T47D (cell line): Measurements from ENCODE around the gene ATXN1.

Source experiments
- DNase-seq, 2 experiments: peaks; one replicate each; pipeline versions ENCODE4 v3.0.0 to v3.0.0-alpha.2; 2011 to 2012; ENCODE audit warnings: low read depth in 1 of 2, low spot score in 1 of 2
- JUND ChIP-seq: IDR thresholded peaks from 2 replicates; pipeline ENCODE4 v1.6.1; 2012; ENCODE audit warnings: low read depth
- in situ Hi-C: cut with HindIII; loops from 2 replicates; pipeline ENCODE4 v1.10.0; 2016; ENCODE audit warnings: low sequenced_read_pairs, low pct_unique_long_range_greater_than_20kb

ATXN1 gene

GRCh38 chr6:16345449-16346330 lies 415.6 kb downstream of the ATXN1 start:
- TF ChIP-seq JUND = no peak
- DNase-seq = no peak
- in situ Hi-C loops = no loop called here

DNA sequence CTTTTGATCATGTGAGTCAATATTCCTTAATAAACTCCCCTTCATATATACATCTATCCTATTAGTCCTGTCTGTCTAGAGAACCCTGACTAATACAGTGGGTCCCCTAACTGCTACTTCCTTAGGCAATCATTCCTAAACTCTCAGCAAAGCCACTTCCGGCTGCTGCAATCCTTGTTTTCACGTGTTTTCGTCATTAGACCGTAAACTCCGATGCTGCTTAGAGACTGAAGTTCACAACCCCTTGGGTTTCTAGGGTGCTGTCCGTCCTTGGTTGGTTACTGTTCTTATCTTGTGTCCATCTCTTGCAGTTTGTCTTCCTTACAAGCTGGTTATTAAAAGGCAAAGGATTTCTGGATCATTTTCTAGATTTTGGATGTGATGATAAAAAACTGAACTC lies 416.5 kb downstream of the ATXN1 start:
- in situ Hi-C loops = no loop called here
- no peak for DNase-seq
- no peak for TF ChIP-seq JUND

- TF ChIP-seq JUND = no peak
- in situ Hi-C loops = no loop called here
- DNase-seq = no peak
Observed at GRCh38 chr6:16343593-16343992, 417.7 kb downstream of the ATXN1 start.

DNA sequence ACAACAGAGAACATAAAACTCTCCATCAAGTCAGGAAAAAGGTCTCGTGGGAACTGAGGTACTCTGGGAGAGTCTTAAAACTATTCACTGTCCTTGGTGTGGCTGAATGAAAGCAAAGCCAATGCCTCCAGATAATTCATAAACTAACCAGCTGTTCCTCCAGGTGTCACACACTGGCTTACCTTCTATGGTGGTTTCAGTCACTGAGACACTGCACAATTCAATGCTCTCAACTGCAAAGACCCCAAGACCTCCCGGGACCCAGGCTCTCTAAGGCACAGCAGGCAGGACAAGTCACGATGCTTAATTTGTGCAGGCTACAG lies 422.0 kb downstream of the ATXN1 start:
- no peak for DNase-seq
- in situ Hi-C loops = no loop called here
- no peak for TF ChIP-seq JUND

DNA sequence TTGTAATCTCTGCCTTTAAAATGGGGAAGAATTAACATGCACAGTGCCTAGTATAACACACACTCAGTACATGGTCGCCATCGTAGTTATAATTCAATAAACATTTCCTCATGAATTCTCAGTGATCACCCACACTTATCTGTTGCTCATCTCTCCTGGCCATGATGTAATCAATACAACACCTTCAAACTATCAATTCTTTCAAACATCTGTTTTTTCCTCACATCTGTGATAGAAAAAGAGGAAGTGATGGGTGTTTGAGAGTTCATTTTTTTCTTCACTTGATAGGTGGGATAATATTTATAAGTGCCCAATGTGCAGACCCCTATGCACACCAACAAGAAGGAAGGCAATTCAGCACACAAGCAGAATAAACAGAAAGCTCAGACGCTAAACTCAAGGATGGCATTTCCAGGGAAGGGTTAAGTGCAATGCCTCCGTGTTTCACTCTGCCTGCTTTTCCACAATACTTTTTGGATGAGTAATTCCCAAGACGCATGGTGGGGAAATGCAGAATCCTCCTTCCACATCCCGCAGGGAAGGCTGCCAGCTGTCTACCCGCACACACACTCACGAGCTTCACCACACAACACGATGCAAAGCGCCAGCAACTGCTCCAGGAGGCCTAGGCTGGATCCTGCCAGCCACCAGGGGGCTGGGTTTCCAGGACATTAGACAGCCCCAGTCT lies 422.5 kb downstream of the ATXN1 start:
- in situ Hi-C loops = no loop called here

GRCh38 chr6:16337295-16337975 lies 423.8 kb downstream of the ATXN1 start:
- TF ChIP-seq JUND = no peak
- DNase-seq = no peak
- in situ Hi-C loops = no loop called here

More for the DNA sequence above, 422.5 kb downstream of the ATXN1 start:
- DNase-seq = peak; percentile 36 to 67
- no peak for TF ChIP-seq JUND

GRCh38 chr6:16336911-16337294 lies 424.4 kb downstream of the ATXN1 start:
- in situ Hi-C loops = no loop called here
- no peak for TF ChIP-seq JUND
- no peak for DNase-seq

DNA sequence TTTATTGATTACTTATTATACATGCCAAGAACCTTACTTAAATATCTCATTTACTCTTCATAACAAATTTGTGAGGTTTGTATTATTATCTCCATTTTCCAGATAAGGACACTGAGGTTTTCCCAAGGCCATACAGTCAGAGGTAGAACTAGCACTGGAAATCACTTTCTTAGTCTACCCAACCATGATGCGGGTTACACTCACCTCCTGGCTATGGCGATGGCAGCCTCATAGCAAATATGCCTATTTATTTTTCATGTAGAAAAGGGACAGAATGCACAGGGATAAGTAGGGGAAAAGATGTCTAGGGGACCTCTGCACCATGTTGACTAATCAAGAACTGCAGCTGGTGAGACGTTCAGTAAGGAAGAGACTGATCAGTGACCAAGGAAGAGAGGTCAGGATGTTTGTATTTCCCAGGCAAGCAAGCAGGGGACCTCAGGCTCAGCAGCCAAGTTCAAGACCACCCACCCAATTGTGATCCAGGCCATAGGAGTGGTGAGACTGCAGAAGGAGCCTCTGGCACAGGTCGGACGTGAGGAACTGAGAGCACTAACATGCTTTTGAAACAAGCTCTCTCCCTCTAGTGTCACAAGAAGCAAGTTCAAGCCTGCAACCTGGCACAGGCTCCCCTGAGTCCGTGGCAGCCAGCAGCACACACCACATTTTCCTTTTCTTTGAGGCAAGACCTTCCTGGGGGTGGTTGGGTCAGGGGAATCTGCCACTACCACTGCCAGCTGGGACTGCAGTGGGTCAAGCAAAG lies 425.0 kb downstream of the ATXN1 start:
- in situ Hi-C loops = no loop called here
- no peak for DNase-seq
- no peak for TF ChIP-seq JUND

DNA sequence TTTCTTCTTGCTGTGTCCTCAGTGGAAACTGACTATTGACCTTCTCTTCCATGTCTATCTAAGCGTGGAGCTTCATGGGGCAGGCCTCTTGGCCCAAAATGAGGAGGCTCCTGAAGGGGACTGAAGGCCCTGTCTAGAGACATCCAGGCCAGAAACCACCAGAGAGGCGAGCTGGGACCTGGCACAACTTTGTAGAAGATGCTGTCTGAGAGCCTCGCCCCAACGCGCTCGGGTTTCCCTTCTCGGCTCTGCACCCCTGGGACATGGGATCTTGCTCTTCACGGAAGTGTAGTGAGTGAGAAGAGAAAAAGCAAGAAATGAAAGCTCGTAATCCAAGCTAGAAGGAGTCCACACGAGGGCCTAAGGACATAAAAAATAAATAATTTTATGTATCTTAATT lies 426.1 kb downstream of the ATXN1 start:
- no peak for DNase-seq
- in situ Hi-C loops = no loop called here
- no peak for TF ChIP-seq JUND

GRCh38 chr6:16334671-16335070 lies 426.6 kb downstream of the ATXN1 start:
- DNase-seq = no peak
- in situ Hi-C loops = no loop called here
- no peak for TF ChIP-seq JUND

- TF ChIP-seq JUND = no peak
- in situ Hi-C loops = no loop called here
- peak in 1 of 2 experiments; percentile 61 for DNase-seq
Observed at GRCh38 chr6:16333580-16333979, 427.7 kb downstream of the ATXN1 start.

- in situ Hi-C loops = no loop called here
- no peak for TF ChIP-seq JUND
Observed at GRCh38 chr6:16332175-16332542, 429.1 kb downstream of the ATXN1 start.

More at GRCh38 chr6:16332175-16332542, 429.1 kb downstream of the ATXN1 start:
- peak; percentile 71 to 76 for DNase-seq
